Measurements from ENCODE around the gene TRIM29. TPM values are rescaled to one million over a fixed set of nuclear protein-coding genes. Genes with fewer than 3 reads are reported as not detected.

TRIM29 gene
- total and polyA plus RNA-seq, 2 of the 13 experiments (the other 11 are each of a cell fraction or from before 2014, with no cell fraction given): 0.86 TPM

DNA sequence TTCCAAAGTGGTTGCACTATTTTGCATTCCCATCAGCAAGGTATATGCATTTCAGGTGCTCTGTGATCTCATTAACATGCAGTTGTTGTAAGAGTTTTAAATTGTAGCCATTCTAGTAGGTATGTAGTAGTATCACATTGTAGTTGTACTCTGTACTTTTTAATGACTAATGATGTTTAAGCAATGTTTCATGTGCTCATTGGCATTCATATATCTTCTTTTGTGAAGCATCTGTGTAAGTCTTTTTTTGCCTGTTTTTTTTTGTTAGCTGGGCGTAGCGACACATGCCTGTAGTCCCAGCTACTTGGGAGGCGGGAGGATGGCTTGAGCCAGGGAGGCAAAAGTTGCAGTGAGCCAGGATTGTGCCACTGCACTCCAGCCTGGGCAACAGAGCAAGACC, 11.3 kb upstream of the TRIM29 start (continued):
- TF ChIP-seq, protein P1, sequence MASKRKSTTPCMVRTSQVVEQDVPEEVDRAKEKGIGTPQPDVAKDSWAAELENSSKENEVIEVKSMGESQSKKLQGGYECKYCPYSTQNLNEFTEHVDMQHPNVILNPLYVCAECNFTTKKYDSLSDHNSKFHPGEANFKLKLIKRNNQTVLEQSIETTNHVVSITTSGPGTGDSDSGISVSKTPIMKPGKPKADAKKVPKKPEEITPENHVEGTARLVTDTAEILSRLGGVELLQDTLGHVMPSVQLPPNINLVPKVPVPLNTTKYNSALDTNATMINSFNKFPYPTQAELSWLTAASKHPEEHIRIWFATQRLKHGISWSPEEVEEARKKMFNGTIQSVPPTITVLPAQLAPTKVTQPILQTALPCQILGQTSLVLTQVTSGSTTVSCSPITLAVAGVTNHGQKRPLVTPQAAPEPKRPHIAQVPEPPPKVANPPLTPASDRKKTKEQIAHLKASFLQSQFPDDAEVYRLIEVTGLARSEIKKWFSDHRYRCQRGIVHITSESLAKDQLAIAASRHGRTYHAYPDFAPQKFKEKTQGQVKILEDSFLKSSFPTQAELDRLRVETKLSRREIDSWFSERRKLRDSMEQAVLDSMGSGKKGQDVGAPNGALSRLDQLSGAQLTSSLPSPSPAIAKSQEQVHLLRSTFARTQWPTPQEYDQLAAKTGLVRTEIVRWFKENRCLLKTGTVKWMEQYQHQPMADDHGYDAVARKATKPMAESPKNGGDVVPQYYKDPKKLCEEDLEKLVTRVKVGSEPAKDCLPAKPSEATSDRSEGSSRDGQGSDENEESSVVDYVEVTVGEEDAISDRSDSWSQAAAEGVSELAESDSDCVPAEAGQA (IDR thresholded peaks at IDR 0.05; ENCODE audit: low read depth): no peak
- TF ChIP-seq, protein P1 (CRISPR knock-in tag; IDR thresholded peaks at IDR 0.05; ENCODE audit: borderline replicate concordance): no peak
- TF ChIP-seq ZNF674 (CRISPR knock-in tag; IDR thresholded peaks at IDR 0.05; ENCODE audit: low read depth): no peak

DNA sequence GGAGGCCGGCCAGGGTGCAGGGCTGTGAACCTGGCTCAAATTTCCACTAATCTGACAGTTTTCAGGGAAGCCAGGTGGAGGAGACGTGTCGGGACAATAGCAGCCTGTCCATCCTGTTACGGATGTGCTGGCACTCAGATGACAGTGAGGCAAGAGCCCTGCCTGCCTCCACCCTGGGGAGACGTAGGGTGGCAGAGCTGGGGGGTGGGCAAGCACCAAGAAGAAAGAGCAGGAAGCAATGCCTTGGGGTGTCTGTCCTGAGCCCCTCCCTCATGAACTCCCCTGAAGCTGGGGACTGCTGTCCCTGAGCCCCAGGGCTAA, 10.0 kb upstream of the TRIM29 start:
- FAIRE-seq (no peak), ATAC-seq (no peak; the same call in 2 of the 3 replicates), DNase-seq (ENCODE audit: low spot score) (no peak)
- CTCF ChIA-PET (ENCODE audit: low intra/inter-chr PET ratio, low total read pairs): no interaction called here
- BruUV-seq (replicated peaks): no TSS peak
- no peak overlapping the region for H2AFZ ChIP-seq (ENCODE audit: low read length)
- 3% methylated on average over 4 of the region's 5 CpGs for WGBS (ENCODE audit: low lambda C conversion rate)
- no peaks in the 10 kb centered on the region for H3K9me3 ChIP-seq (ENCODE audit: low read length)
- no peak overlapping the region for H3K4me3 ChIP-seq (replicated peaks in 1 of 3; ENCODE audit: insufficient read depth in 1 of 3, low read depth in 2 of 3, low read length in 3 of 3)
- H4K20me1 ChIP-seq (ENCODE audit: insufficient read depth, low read length): no peaks in the 10 kb centered on the region
- no peak overlapping the region for H3K9ac ChIP-seq (ENCODE audit: insufficient read depth, low read depth, low read length)
- no peaks in the 10 kb centered on the region for H3K36me3 ChIP-seq (replicated peaks in 1 of 2; ENCODE audit: control insufficient read depth in 1 of 2, insufficient read depth in 2 of 2, low read length in 2 of 2)
- intact Hi-C loops (cut with micrococcal nuclease; ENCODE audit: unreplicated experiment): no loop called here
- POLR2A ChIA-PET: no interaction called here
- no peaks in the 10 kb centered on the region for H3K4me1 ChIP-seq (ENCODE audit: insufficient read depth, low read length)
- no peak overlapping the region for H3K27ac ChIP-seq (ENCODE audit: extremely low read length, insufficient read depth, low read length)
- H3K79me2 ChIP-seq (ENCODE audit: insufficient read depth, low read length): no peaks in the 10 kb centered on the region
- in situ Hi-C loops (cut with HindIII; ENCODE audit: extremely low pct_ligation_motif_present, low pct_unique_long_range_greater_than_20kb): no loop called here
- H3K4me2 ChIP-seq (ENCODE audit: low read depth, low read length): no peak overlapping the region
- H3K27me3 ChIP-seq (ENCODE audit: control insufficient read depth in 1 of 2, insufficient read depth in 2 of 2, low read length in 2 of 2): peaks cover 4 to 45% of the 10 kb centered on the region in 2 experiments; a peak in 4 of 5 replicates
- no peak for TF ChIP-seq JUNB (CRISPR knock-in tag; IDR thresholded peaks at IDR 0.05; ENCODE audit: borderline replicate concordance)
- no peak for TF ChIP-seq ZNF737 (CRISPR knock-in tag; IDR thresholded peaks at IDR 0.05; ENCODE audit: borderline replicate concordance)
- TF ChIP-seq, protein P2, sequence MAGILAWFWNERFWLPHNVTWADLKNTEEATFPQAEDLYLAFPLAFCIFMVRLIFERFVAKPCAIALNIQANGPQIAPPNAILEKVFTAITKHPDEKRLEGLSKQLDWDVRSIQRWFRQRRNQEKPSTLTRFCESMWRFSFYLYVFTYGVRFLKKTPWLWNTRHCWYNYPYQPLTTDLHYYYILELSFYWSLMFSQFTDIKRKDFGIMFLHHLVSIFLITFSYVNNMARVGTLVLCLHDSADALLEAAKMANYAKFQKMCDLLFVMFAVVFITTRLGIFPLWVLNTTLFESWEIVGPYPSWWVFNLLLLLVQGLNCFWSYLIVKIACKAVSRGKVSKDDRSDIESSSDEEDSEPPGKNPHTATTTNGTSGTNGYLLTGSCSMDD (CRISPR knock-in tag; IDR thresholded peaks at IDR 0.05): no peak
- no peak for TF ChIP-seq ZKSCAN1 (IDR thresholded peaks at IDR 0.05; ENCODE audit: low read length)
- no peak for TF ChIP-seq ZMAT3 (CRISPR knock-in tag; conservative IDR thresholded peaks at IDR 0.05)
- TF ChIP-seq ZSCAN21 (CRISPR knock-in tag; IDR thresholded peaks at IDR 0.05; ENCODE audit: borderline replicate concordance): no peak
- no peak for TF ChIP-seq ATM (IDR thresholded peaks at IDR 0.05; ENCODE audit: borderline replicate concordance)
- TF ChIP-seq ZNF12 (CRISPR knock-in tag; IDR thresholded peaks at IDR 0.05): no peak
- TF ChIP-seq, protein P3, sequence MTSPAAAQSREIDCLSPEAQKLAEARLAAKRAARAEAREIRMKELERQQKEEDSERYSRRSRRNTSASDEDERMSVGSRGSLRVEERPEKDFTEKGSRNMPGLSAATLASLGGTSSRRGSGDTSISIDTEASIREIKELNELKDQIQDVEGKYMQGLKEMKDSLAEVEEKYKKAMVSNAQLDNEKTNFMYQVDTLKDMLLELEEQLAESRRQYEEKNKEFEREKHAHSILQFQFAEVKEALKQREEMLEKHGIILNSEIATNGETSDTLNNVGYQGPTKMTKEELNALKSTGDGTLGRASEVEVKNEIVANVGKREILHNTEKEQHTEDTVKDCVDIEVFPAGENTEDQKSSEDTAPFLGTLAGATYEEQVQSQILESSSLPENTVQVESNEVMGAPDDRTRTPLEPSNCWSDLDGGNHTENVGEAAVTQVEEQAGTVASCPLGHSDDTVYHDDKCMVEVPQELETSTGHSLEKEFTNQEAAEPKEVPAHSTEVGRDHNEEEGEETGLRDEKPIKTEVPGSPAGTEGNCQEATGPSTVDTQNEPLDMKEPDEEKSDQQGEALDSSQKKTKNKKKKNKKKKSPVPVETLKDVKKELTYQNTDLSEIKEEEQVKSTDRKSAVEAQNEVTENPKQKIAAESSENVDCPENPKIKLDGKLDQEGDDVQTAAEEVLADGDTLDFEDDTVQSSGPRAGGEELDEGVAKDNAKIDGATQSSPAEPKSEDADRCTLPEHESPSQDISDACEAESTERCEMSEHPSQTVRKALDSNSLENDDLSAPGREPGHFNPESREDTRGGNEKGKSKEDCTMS (CRISPR knock-in tag; conservative IDR thresholded peaks at IDR 0.05): no peak
- no peak for TF ChIP-seq ZNF850 (CRISPR knock-in tag; conservative IDR thresholded peaks at IDR 0.05)
- TF ChIP-seq KAT2B (IDR thresholded peaks at IDR 0.05; ENCODE audit: borderline replicate concordance, low read depth, low read length): no peak
- TF ChIP-seq ZNF841 (CRISPR knock-in tag; IDR thresholded peaks at IDR 0.05; ENCODE audit: borderline replicate concordance): no peak
- TF ChIP-seq ETV5 (CRISPR knock-in tag; IDR thresholded peaks at IDR 0.05; ENCODE audit: borderline replicate concordance): no peak

All from HepG2 (cell line).